ENCODE data around the gene GLP2R. TPM values are rescaled to one million over a fixed set of nuclear protein-coding genes. Genes with fewer than 3 reads are reported as not detected.

The GLP2R gene
- total and polyA plus RNA-seq, 2 of the 13 experiments (the other 11 are each of a cell fraction or from before 2014, with no cell fraction given): 0.65 to 1.4 TPM

DNA sequence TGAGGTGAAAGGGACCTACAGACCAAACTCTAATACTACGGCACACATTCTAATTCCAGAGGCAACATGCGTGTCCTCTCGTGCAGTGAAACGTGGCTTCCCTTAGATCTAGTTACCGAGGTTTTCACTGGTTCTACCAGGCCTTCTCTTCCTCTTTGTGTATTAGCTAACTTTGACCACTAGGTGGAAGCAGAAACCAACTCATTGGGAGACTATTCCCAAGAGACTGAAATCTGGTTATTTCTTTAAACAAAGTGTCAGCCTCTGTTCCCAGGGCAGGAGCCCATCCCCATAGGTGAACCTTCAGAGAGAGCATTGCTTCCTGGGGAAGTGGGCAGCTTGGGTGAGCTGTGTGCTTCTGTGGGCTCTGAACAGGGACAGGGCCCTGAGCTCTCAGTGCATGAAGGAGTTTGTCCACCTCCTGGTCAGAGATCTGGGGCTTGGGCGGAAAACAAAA is 99.0 kb downstream of the GLP2R start:
- no peaks in the 10 kb centered on the region for H4K20me1 ChIP-seq (ENCODE audit: insufficient read depth, low read length)
- 13% methylated on average over 6 of the region's 6 CpGs for WGBS (ENCODE audit: low lambda C conversion rate)
- no peak overlapping the region for H2AFZ ChIP-seq (ENCODE audit: low read length)
- peak; percentile 85 for ATAC-seq
- peaks cover 3 to 8% of the 10 kb centered on the region in 2 experiments; a peak in 3 of 5 replicates for H3K27me3 ChIP-seq (ENCODE audit: control insufficient read depth in 1 of 2, insufficient read depth in 2 of 2, low read length in 2 of 2)
- no TSS peak for BruUV-seq (replicated peaks)
- ChIA-PET CTCF (ENCODE audit: low intra/inter-chr PET ratio, low total read pairs) (interaction anchor here (0.6 to 1.2 kb wide), 5 partner anchors 34 to 693 kb away, joined by 3 to 8 read pairs (median 3); no protein-coding TSS in a partner anchor), POLR2A (no interaction called here)
- no peaks in the 10 kb centered on the region for H3K36me3 ChIP-seq (replicated peaks in 1 of 2; ENCODE audit: control insufficient read depth in 1 of 2, insufficient read depth in 2 of 2, low read length in 2 of 2)
- TF ChIP-seq STAG1 (CRISPR knock-in tag; IDR thresholded peaks at IDR 0.05): peak; percentile 70
- no peak for TF ChIP-seq ZNF30 (CRISPR knock-in tag; IDR thresholded peaks at IDR 0.05)
- 0 out of 2 replicates have a peak, but pooled peaks have one; percentile 17 for TF ChIP-seq RAD21 (CRISPR knock-in tag; IDR thresholded peaks at IDR 0.05)
- peak; percentile 51 for TF ChIP-seq SMC3 (IDR thresholded peaks at IDR 0.05; ENCODE audit: low read length)
- TF ChIP-seq, protein P1, sequence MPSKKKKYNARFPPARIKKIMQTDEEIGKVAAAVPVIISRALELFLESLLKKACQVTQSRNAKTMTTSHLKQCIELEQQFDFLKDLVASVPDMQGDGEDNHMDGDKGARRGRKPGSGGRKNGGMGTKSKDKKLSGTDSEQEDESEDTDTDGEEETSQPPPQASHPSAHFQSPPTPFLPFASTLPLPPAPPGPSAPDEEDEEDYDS (CRISPR knock-in tag; IDR thresholded peaks at IDR 0.05): no peak
- TF ChIP-seq, protein P2, sequence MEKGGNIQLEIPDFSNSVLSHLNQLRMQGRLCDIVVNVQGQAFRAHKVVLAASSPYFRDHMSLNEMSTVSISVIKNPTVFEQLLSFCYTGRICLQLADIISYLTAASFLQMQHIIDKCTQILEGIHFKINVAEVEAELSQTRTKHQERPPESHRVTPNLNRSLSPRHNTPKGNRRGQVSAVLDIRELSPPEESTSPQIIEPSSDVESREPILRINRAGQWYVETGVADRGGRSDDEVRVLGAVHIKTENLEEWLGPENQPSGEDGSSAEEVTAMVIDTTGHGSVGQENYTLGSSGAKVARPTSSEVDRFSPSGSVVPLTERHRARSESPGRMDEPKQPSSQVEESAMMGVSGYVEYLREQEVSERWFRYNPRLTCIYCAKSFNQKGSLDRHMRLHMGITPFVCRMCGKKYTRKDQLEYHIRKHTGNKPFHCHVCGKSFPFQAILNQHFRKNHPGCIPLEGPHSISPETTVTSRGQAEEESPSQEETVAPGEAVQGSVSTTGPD (CRISPR knock-in tag; IDR thresholded peaks at IDR 0.05): no peak
- TF ChIP-seq CEBPB (IDR thresholded peaks at IDR 0.05; ENCODE audit: borderline replicate concordance, low read depth, low read length): no peak
- TF ChIP-seq CTCF (CRISPR knock-in tag; IDR thresholded peaks at IDR 0.05): peak; percentile 81
- no peak for TF ChIP-seq THAP8 (CRISPR knock-in tag; IDR thresholded peaks at IDR 0.05; ENCODE audit: borderline replicate concordance)
- TF ChIP-seq IRX3 (CRISPR knock-in tag; IDR thresholded peaks at IDR 0.05; ENCODE audit: borderline replicate concordance, low read depth): no peak
- intact Hi-C loops (cut with micrococcal nuclease; ENCODE audit: unreplicated experiment) (loop anchor here (1.0 kb wide), 1 partner anchor 35 kb away; no protein-coding TSS in a partner anchor), in situ Hi-C loops (cut with HindIII; ENCODE audit: extremely low pct_ligation_motif_present, low pct_unique_long_range_greater_than_20kb) (no loop called here)
- H3K4me3 ChIP-seq (replicated peaks in 1 of 3; ENCODE audit: insufficient read depth in 1 of 3, low read depth in 2 of 3, low read length in 3 of 3): no peak overlapping the region
- peak; percentile 68 for FAIRE-seq
- no peaks in the 10 kb centered on the region for H3K4me1 ChIP-seq (ENCODE audit: insufficient read depth, low read length)
- H3K9me3 ChIP-seq (ENCODE audit: low read length): no peaks in the 10 kb centered on the region
- no peak overlapping the region for H3K27ac ChIP-seq (ENCODE audit: extremely low read length, insufficient read depth, low read length)
- H3K79me2 ChIP-seq (ENCODE audit: insufficient read depth, low read length): no peaks in the 10 kb centered on the region
- no peak overlapping the region for H3K9ac ChIP-seq (ENCODE audit: insufficient read depth, low read depth, low read length)
- DNase-seq (ENCODE audit: low spot score): peak; percentile 66
- no peak overlapping the region for H3K4me2 ChIP-seq (ENCODE audit: low read depth, low read length)
